Endometrium (tissue), 2 donors: ENCODE data around the gene ADH5.
A peak's percentile ranks its signal among the peaks of the same experiment; 100 is the strongest.
"Not testable (repeated sequence)": the region's sequence is repeated elsewhere in the genome, so short reads cannot be mapped to it uniquely, and the experiment has no call there.

Source experiments
- FAIRE-seq: peaks from 2 replicates; lab custom pipeline; 2012; peaks lifted over from hg19 to GRCh38; lab: Jason Lieb, UNC
- donor health status: control.
- donor health status: control.

ADH5 gene

GRCh38 chr4:99082192-99082591, 6.4 kb downstream of the ADH5 start:
- no peak for FAIRE-seq

- not testable (repeated sequence) for FAIRE-seq
Measured at GRCh38 chr4:99080869-99081268, 7.7 kb downstream of the ADH5 start.

GRCh38 chr4:99079625-99080295, 8.8 kb downstream of the ADH5 start:
- no peak for FAIRE-seq

GRCh38 chr4:99078931-99079624, 9.5 kb downstream of the ADH5 start:
- FAIRE-seq: no peak

- no peak for FAIRE-seq
Measured at GRCh38 chr4:99078336-99078735, 10.3 kb downstream of the ADH5 start.

GRCh38 chr4:99077177-99077576, 11.4 kb downstream of the ADH5 start:
- FAIRE-seq: no peak

GRCh38 chr4:99076292-99076976, 12.2 kb downstream of the ADH5 start:
- no peak for FAIRE-seq

- no peak for FAIRE-seq
Measured at GRCh38 chr4:99074816-99075215, 13.8 kb downstream of the ADH5 start.

- FAIRE-seq: no peak
Measured at GRCh38 chr4:99071159-99071558, 17.4 kb downstream of the ADH5 start.

- FAIRE-seq: no peak
Measured at GRCh38 chr4:99067617-99068016, 21.0 kb downstream of the ADH5 start.

GRCh38 chr4:99065521-99065920, 23.1 kb downstream of the ADH5 start:
- not testable (repeated sequence) for FAIRE-seq

GRCh38 chr4:99062120-99062519, 26.5 kb downstream of the ADH5 start:
- FAIRE-seq: no peak

GRCh38 chr4:99061048-99061700, 27.4 kb downstream of the ADH5 start:
- no peak for FAIRE-seq

- FAIRE-seq: no peak
Measured at GRCh38 chr4:99059550-99059949, 29.0 kb downstream of the ADH5 start.

GRCh38 chr4:99058228-99058627, 30.4 kb downstream of the ADH5 start:
- FAIRE-seq: no peak

- FAIRE-seq: no peak
Measured at GRCh38 chr4:99054428-99054994, 34.1 kb downstream of the ADH5 start.

- no peak for FAIRE-seq
Measured at GRCh38 chr4:99052902-99053301, 35.7 kb downstream of the ADH5 start.

GRCh38 chr4:99047710-99048109, 40.9 kb downstream of the ADH5 start:
- FAIRE-seq: no peak

GRCh38 chr4:99043346-99043745, 45.2 kb downstream of the ADH5 start:
- FAIRE-seq: no peak

- peak; percentile 58 for FAIRE-seq
Measured at GRCh38 chr4:99038213-99038612, 50.4 kb downstream of the ADH5 start.

- no peak for FAIRE-seq
Measured at GRCh38 chr4:99033956-99034355, 54.6 kb downstream of the ADH5 start.

GRCh38 chr4:99029852-99030251, 58.7 kb downstream of the ADH5 start:
- no peak for FAIRE-seq
